Right lobe of liver (tissue), 6 donors: ENCODE results near the gene PRIMPOL. TPM values are rescaled to one million over a fixed set of nuclear protein-coding genes. Genes with fewer than 3 reads are reported as not detected.
"Not testable (repeated sequence)": the region's sequence is repeated elsewhere in the genome, so short reads cannot be mapped to it uniquely, and the experiment has no call there.

Experiments
- ATAC-seq, 4 donors: fragments of 200-7000 bp; cut with Tn5 transposase; one replicate each; pipeline ENCODE4 v1.9.1; 2020; ENCODE audit warnings: mild to moderate bottlenecking in 4 of 4, moderate library complexity in 4 of 4
- DNase-seq, 3 donors: peaks; one replicate each; pipeline ENCODE4 v3.0.0-alpha.2; 2020
- H3K27ac ChIP-seq, 3 donors: fragments of 200-600 bp; one replicate each; pipeline ENCODE4 v1.8.0; 2022
- H3K27me3 ChIP-seq, 2 donors: fragments of 200-600 bp; one replicate each; pipeline ENCODE4 v1.8.0; 2022
- H3K36me3 ChIP-seq, 4 donors: fragments of 200-600 bp; sonication (generic) in 1 of 4; one replicate each; pipeline versions ENCODE4 v1.5.1 to v1.8.0; 2017 to 2022; ENCODE audit warnings: control low read depth in 1 of 4
- H3K4me1 ChIP-seq, 4 donors: fragments of 200-600 bp; sonication (generic) in 1 of 4; one replicate each; pipeline versions ENCODE4 v1.5.1 to v1.8.0; 2017 to 2022; ENCODE audit warnings: control low read depth in 1 of 4
- H3K4me3 ChIP-seq, 3 donors: fragments of 200-600 bp; one replicate each; pipeline ENCODE4 v1.8.0; 2022
- H3K9me3 ChIP-seq, 4 donors: fragments of 200-600 bp; sonication (generic) in 1 of 4; one replicate each; pipeline versions ENCODE4 v1.5.1 to v1.8.0; 2017 to 2022; ENCODE audit warnings: control low read depth in 1 of 4
- CTCF ChIP-seq, 4 donors: fragments of 200-600 bp in 3 of 4; fragments of 450-650 bp in 1 of 4; IDR thresholded peaks; one replicate each; pipeline versions ENCODE4 v1.5.1 to v1.8.0; 2016 to 2022; ENCODE audit warnings: antibody characterized with exemption in 4 of 4, mild to moderate bottlenecking in 2 of 4
- POLR2A ChIP-seq: fragments of 450-650 bp; IDR thresholded peaks from one replicate; pipeline ENCODE4 v1.6.1; 2017; ENCODE audit warnings: antibody characterized with exemption, mild to moderate bottlenecking
- WGBS: methylation state at CpG from one replicate; pipeline ENCODE4 v1.1.6; 2018; ENCODE audit warnings: low coverage, low lambda C conversion rate; ENCODE audit not compliant: insufficient coverage; ENCODE audit errors: missing lambda C conversion rate; 5-methylcytosine and 5-hydroxymethylcytosine counted together
- intact Hi-C, 2 donors: fragments of 100-400 bp; cut with DNase I; formaldehyde crosslinking; loops; one replicate each; pipeline versions ENCODE4 v1.11.2 to v1.14.1; 2022
- total RNA-seq, 6 experiments: library from RNA; depleted of rRNA in 2 of 6; stranded (reverse); fragments of >200 nt in 2 of 6; fragmentation: NEBNext Ultra II Directional in 3 of 6; extraction: Animal tissue kit (Norgen Biotek cat#: 25700) in 3 of 6; gene quantifications; one replicate each; pipeline versions ENCODE4 v1.1.0 to v1.2.4, GENCODE V29; 2016 to 2023
- donor health status: DM: no; HTN: yes; CAD: no.
- donor health status: DM: no; HTN: no; CAD: no.
- donor health status: DM: no; HTN: no; CAD: no.
- donor health status: DM: no; HTN: yes; CAD: no.
- donor health status: DM: no; HTN: yes; CAD: no.

The PRIMPOL gene
- total RNA-seq, 6 experiments from 2014 or later: 4.0 to 8.7 (median 5.7) TPM

GRCh38 chr4:184655889-184656869 lies 6.6 kb downstream of the PRIMPOL start:
- Histone ChIP-seq H3K27me3 (no peaks in the 10 kb centered on the region), H3K4me3 (no peak overlapping the region), H3K36me3 (no peaks in the 10 kb centered on the region), H3K4me1 (no peaks in the 10 kb centered on the region), H3K27ac (no peak overlapping the region), H3K9me3 (no peaks in the 10 kb centered on the region)
- 96% methylated on average over 8 of the region's 8 CpGs for WGBS
- DNase-seq: no peak
- intact Hi-C loops: no loop called here
- no peak for TF ChIP-seq POLR2A
- no peak for TF ChIP-seq CTCF (IDR thresholded peaks at IDR 0.05)
- ATAC-seq: no peak

GRCh38 chr4:184657144-184657543 lies 7.6 kb downstream of the PRIMPOL start:
- H3K4me1 ChIP-seq: no peaks in the 10 kb centered on the region
- no peak overlapping the region for H3K4me3 ChIP-seq
- intact Hi-C loops: no loop called here
- no peak overlapping the region for H3K27ac ChIP-seq
- H3K27me3 ChIP-seq: no peaks in the 10 kb centered on the region
- WGBS: 75% methylated on average over 3 of the region's 3 CpGs
- H3K36me3 ChIP-seq: no peaks in the 10 kb centered on the region
- TF ChIP-seq POLR2A (no peak), CTCF (IDR thresholded peaks at IDR 0.05) (no peak)
- no peak for ATAC-seq
- no peak for DNase-seq
- H3K9me3 ChIP-seq: no peaks in the 10 kb centered on the region

GRCh38 chr4:184657820-184658219 lies 8.3 kb downstream of the PRIMPOL start:
- WGBS: 99% methylated on average over 8 of the region's 9 CpGs
- DNase-seq, H3K27ac ChIP-seq, intact Hi-C loops, H3K4me1 ChIP-seq, H3K4me3 ChIP-seq, H3K27me3 ChIP-seq, ATAC-seq, H3K36me3 ChIP-seq, H3K9me3 ChIP-seq: not testable (repeated sequence)

- H3K4me1 ChIP-seq: peaks cover 0 to 1% (median 0%) of the 10 kb centered on the region in 4 donors
- H3K27ac ChIP-seq: no peak overlapping the region
- intact Hi-C loops: no loop called here
- H3K4me3 ChIP-seq: no peak overlapping the region
- H3K36me3 ChIP-seq: no peaks in the 10 kb centered on the region
- ATAC-seq (no peak), DNase-seq (no peak)
- H3K9me3 ChIP-seq: no peaks in the 10 kb centered on the region
- TF ChIP-seq CTCF (IDR thresholded peaks at IDR 0.05) (no peak), POLR2A (no peak)
- H3K27me3 ChIP-seq: no peaks in the 10 kb centered on the region
Measured at GRCh38 chr4:184660978-184661377, 11.4 kb downstream of the PRIMPOL start.

- 44% methylated on average over 1 of the region's 1 CpG for WGBS
- Histone ChIP-seq H3K27ac (no peak overlapping the region), H3K36me3 (no peaks in the 10 kb centered on the region), H3K9me3 (no peaks in the 10 kb centered on the region), H3K27me3 (no peaks in the 10 kb centered on the region), H3K4me1 (peaks cover 0 to 11% (median 0%) of the 10 kb centered on the region in 4 donors), H3K4me3 (no peak overlapping the region)
- intact Hi-C loops: no loop called here
- ATAC-seq: no peak
- no peak for DNase-seq
- TF ChIP-seq CTCF (IDR thresholded peaks at IDR 0.05): no peak
- no peak for TF ChIP-seq POLR2A
Measured at GRCh38 chr4:184662236-184662635, 12.7 kb downstream of the PRIMPOL start.
